T1000 (cell line): Measurements from ENCODE around the gene SLC25A17.
"Not testable (repeated sequence)": the region's sequence is repeated elsewhere in the genome, so short reads cannot be mapped to it uniquely, and the experiment has no call there.

Experiments
- DNase-seq: peaks from one replicate; lab custom pipeline; 2025; ENCODE audit warnings: mixed read lengths; lab: John Stamatoyannopoulos, UW

The SLC25A17 gene

DNA sequence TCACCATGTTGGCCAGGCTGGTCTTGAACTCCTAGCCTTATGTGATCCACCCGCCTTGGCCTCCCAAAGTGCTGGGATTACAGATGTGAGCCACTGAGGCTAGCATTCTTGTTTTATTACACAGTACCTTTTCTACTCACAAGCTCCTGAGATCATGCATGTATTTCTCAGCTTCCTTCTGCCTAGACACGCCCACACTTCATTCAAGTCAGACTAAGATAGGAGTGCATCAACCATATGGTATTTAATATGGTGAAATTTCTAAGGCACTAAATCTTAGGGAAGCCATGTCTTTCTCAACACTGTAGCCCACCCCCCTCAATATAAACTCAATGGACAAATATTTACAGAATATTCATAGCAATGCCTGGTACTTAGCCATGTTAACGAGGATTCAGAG lies 62.1 kb downstream of the SLC25A17 start:
- no peak for DNase-seq

DNA sequence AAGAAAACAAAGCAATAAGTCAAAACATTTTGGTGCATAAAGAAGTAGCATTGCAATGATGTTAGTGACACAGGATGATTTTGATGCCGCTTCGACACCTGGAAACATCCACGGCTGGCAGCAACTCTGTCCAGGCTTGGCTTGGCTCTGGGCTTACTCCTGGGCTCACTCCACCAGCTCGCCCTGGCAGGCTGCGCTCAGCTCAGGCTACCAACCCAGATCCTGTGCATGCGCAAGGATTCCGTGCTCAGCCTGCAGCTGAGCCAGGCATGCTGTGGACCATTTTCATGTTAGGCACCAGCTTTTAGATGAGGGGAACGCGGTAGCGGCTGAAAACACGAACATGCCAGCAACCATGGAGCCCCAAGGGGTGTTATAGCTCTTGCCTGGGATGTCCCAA lies 66.0 kb downstream of the SLC25A17 start:
- no peak for DNase-seq

DNA sequence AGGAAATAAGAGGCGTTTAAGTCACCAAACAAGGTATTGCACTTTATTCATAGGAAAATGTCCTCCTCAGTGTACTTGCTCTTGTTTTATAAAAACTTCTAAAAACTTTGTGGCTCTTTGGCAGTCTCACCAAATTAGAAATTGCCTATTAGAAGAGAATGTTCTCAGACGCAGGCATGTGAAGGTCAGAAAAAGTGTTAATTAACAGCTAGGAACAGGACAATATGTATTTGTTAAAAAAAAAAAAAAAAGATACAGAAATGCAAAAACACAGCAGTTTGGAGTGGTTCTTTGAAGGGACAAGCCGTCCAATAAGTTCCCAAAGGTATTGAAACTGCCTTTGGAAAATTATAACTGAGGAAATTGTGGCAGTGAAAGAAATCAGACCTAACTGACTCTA lies 67.9 kb downstream of the SLC25A17 start:
- no peak for DNase-seq

DNA sequence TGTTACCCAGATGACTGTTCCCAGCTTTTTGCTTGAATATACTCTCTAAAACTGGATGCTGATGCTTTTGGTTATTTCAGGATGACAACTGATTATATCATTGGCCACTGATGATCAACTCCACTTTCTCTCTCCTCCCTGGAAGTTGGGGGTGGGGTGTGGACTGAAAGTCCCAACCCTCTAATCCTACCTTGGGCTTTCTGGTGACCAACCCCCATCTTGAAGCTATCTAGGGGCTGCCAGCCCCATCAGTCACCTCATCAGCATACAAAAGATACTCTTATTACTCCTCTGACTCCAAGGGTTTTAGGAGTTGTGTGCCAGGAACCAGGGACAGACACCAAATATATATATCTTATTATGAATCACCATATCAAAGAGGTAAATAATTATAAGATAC lies 69.3 kb downstream of the SLC25A17 start:
- DNase-seq, result no peak

DNA sequence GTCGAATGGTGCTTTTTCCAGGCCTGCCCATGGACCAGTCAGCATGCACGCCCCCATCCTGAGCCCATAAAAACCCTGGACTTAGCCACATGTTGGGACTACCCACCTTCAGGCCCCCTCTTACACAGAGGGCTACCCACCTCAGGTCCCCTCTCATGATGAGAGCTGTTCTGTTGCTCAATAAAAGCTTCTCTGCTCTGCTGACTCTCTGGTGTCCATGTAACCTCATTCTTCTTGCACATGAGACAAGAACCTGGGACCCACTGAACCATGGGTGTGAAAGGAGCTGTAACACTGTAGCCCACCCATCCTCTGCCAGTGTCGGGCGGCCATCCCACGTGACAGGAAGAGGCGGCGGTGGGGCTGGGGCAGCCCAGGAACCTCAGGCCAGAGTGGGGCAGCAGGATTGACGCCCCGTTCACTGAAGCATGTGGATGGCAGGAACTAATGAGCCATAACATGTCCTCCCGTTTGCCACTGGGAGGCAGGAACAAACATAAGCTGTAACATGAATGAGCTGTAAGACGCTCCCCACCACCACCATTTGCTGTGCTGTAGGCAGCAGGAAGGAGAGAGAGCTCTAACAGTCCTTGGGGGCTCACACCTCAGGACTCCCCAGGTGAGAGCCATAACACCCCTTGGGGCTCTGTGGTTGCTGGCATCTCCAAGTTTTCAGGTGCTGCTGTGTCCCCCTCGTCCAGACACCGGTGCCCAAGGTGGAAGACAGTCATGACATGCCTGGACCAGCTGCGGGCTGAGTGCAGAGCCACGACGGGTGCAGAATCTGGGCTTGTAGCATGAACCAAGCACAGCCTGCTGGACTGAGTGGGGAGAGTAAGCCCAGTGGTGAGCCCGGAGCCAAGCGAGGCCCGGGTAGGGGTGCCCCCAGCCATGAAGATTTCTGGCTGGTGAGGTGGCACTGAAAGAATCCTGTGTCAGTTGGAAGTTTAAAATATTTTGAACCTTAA lies 70.5 kb downstream of the SLC25A17 start:
- DNase-seq, result no peak

DNA sequence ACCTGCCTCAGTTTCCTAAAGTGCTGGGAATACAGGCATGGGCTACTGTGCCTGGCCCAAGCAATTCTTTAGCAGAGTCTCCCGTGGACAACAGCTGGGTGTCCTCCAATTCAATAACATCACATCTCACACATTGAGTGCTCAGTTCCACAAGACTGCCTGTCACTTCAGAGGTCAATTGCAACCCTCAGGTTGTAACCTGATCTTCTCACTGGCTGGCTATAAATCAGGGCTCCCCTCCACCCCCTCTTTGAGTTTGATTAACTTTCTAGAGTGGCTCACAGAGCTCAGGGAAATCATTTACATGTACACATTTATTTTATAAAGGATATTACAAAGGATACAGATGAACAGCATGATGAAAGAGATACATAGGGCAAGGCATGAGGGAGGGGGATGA lies 71.8 kb downstream of the SLC25A17 start:
- no peak for DNase-seq

DNA sequence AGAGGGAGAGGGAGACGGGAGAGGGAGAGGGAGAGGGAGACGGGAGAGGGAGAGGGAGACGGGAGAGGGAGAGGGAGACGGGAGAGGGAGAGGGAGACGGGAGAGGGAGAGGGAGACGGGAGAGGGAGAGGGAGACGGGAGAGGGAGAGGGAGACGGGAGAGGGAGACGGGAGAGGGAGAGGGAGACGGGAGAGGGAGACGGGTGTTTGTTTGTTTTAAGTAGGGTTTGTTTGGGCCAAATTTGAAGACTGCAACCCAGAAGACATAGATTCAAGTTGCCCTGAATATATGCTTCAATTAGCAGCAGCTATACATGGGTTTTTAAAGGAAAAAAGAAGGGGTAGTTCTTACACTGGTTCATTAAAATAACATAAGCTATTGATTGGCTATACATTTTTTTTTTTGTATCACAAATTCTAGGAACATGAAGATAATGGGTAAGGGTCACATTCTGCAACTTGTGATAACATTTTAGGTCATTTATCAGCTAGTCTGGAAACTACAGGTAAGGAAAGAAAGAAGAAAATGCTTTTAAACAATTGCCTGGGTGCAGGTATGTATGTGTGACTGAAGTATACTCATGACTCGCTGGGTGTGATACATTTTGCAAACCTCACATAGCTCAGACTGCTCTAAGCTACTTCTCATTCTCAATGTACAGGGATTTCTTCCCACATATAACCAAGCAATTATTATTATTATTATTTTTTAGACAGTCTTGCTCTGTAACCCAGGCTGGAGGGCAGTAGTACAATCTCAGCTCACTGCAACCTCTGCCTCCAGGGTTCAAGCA lies 72.5 kb downstream of the SLC25A17 start:
- DNase-seq, result no peak

DNA sequence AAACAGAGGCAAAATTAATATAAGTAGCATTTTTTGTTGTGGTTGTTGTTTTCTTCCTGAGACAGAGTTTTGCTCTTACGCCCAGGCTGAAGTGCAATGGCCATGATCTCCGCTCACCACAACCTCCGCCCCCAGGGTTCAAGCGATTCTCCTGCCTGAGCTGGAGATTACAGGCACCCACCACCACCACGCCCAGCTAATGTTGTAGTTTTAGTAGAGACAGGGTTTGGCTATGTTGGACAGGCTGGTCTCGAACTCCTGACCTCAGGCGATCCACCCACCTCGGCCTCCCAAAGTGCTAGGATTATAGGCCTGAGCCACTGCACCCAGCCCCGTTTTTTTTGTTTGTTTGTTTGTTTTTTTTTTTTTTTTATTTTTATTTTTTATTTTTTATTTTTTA lies 75.4 kb downstream of the SLC25A17 start:
- no peak for DNase-seq

DNA sequence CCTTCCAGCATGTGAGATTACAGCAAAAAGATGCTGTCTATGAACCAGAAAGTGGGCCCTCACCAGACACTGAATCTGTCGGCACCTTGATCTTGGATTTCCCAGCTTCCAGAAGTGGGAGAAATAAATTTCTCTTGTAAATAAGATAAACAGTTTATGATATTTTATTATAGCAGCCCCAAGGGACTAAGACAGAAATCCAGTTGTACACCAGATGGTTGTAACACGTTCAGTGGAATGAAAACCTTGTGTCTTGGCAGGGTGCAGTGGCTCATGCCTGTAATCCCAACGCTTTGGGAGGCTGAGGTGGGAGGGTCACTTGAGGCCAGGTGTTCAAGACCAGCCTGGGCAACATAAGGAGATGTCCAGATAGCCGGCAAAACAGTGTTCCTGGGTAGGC lies 78.0 kb downstream of the SLC25A17 start:
- DNase-seq, result no peak

DNA sequence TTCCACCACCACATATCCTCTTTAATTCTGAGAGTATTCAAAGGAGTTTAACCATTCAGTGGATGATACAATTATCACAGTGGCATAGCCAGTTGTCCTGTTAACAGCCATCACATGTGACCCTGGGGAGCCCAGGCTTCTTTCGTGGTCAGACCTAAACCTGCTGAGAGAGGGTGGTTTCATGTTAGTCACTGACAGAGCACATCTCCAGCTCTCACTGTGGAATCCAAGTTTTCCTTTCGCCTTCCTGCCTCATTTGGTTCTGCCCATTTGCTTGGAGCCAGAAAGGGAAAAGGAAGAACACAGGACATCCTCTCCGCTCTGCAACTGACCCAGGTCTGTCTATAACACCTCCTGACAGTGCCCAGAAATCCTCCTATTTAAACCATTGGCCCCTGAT lies 79.4 kb downstream of the SLC25A17 start:
- DNase-seq, result no peak

DNA sequence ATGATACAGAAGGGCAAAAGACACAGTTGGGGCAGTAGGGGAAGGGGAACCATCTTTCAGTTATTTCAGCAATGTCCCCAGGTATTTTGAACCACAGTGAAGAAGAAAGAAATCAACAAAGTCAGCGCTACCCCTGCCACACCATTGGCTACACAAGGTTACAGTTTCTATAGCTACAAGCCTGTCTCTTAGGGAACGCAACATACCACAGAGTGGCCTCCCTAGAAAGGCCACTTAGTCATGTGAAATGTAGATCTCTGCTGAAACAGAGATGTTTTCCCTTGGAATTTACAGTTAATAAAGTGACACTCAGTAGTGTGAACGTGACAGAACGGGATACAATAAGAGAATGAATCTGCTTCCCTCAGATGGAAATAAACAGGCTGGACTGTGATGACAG lies 85.2 kb downstream of the SLC25A17 start:
- no peak for DNase-seq

DNA sequence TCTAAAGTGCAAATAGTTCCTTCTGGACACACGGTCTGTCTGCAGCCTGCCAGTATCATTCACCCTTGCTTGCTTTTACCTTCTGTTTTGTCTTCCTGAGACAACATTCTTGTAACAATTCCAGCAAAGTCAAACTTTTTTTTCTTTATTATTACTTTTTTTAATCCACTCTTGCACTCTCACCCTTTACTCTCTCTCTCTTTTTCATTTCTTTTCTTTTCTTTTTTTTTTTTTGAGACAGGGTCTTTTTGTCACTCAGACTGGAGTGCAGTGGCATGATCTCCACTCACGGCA lies 86.2 kb downstream of the SLC25A17 start:
- DNase-seq, result no peak

DNA sequence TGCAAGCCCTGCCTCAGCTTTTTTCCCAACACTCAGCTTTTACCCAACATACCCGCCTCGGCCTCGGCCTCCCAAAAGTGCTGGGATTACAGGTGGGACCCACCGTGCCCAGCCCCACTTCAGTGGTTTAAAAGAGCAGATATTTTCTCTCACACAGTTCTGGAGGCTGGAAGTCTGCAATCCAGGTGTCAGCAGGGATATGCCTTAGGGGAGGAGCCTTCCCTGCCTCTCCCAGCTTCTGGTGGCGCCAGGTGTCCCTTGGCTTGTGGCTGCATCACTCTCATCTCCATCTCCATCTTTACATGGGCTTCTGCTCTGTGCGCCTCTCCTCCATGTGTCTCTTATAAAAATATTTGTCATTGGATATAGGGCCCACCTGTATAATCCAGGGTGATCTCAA lies 89.9 kb downstream of the SLC25A17 start:
- DNase-seq, result no peak

DNA sequence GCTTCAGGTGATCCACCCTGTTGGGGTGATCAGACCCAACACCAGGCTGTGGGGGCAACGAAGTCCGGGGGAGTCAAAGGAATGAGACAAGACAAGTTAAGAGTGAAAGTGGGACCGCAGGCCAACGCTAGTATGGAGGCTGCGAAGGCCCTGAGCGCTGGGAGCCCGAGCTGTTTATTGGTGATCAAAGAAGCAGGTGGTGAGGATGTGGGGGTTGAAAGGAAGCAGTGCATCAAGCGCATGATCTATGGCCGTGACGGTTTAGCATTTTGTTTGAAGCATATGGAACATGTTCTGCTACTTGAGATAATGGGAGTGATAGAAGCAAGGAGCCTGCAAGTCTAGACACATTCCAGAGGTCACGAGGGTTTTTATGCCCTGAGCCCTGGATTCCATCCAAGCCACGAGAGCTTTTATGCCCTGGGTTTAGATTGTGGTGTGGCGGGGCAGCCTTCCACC lies 90.4 kb downstream of the SLC25A17 start:
- DNase-seq, result no peak

DNA sequence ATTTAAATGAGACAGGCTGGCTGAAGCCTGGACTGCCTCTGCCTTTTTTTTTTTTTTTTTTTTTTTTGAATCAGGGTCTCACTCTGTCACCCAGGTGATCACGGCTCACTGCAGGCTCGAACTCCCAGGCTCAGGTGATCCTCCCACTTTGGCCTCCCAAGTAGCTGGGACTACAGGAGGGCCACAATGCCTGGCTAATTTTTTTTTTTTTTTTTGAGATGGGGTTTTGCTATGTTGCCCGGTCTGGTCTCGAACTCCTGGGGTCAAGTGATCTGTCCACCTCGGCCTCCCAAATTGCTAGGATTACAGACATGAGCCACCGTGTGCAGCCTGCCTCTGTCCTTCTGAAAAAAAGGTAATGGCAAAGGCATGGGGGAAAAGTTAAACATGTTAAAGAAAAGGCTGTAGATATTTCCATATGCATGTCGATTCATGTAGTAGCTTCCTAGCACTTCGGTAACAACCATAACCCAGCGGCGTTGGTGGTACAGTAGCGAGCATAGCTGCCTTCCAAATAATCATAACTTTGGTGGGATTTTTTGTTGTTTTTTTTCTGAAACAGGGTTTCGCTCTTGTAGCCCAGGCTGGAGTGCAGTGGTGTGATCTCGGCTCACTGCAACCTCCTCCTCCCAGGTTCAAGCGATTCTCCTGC lies 91.1 kb downstream of the SLC25A17 start:
- DNase-seq, result no peak

DNA sequence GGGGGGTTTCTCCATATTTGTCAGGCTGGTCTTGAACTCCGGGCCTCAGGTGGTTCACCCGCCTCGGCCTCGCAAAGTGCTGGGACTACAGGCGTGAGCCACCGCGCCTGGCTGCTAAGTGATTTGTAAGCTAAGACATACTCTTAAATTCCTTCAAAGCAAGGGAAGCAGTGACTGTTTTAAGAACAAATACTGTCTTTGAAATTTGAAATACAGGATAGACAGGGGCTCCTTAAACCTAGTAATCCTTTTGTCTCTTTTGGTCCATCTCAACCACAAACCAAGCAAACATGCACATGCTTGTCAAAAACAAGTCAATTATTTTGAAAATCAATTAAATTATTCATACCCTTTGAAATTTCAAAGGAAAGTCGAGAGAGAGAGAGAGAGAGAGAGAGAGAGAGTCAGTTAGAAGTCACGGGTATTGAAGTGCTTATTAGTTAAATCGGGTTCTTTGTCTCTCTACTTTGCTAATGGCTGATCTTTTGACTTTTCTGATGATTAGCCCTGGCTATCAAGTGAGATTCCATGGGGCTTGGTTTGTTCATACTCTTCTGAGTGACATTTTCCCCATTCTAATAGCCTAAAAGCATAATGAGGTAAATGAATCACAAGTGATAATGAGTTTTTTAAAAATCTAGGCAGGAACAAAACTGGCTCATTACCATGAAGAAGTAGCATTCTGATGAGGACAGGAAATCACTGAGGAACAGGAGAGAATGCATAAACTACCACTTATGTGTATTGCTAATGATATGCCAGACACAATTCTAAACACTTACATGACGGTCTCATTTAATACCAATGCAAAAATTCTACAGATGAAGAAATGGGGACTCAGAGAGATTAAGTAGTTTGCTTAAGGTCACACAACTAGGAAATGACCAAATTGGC lies 91.8 kb downstream of the SLC25A17 start:
- DNase-seq, result no peak

DNA sequence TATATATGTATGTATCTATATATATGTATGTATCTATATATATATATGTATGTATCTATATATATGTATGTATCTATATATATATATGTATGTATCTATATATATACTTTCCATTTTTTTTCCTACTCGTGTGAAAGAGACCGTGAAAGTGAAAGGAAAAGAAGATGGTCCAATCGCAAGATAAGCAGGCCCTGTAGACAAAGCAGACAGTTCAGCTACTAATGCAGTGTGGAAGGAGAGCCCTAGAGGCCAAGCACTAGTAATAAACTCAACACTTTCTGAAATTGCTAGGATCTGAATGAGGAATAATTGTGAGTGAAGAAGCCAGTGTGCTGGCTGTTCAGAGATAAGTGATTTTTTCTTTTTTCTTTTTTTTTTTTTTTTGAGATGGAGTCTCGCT lies 92.6 kb downstream of the SLC25A17 start:
- no peak for DNase-seq

DNA sequence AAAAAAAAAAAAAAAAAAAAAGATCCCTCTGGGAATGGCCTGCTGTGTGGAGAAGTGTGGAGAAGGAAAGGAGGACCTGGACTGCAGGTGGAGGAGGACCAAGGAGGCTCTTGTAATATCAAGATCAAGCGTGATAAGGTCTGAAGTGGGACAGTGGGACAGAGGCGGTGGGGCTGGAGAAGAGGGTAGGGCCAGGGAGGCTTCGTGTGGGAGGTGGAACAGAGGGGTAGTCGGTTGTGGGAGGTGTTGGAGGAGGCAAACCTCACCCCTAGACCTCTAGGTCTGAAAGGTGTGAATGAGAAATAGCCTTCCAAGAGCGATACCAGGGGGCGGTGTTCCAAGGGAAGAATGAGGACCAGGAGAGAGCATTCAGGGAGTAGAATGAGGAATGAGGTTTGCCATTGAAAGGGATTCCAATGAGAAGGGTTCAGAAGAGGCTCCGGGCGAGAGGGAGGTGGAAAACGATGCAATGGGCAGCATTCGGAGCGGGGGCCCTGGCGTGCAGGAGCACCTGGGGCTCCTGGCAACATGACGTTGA lies 95.7 kb downstream of the SLC25A17 start:
- DNase-seq, result no peak

DNA sequence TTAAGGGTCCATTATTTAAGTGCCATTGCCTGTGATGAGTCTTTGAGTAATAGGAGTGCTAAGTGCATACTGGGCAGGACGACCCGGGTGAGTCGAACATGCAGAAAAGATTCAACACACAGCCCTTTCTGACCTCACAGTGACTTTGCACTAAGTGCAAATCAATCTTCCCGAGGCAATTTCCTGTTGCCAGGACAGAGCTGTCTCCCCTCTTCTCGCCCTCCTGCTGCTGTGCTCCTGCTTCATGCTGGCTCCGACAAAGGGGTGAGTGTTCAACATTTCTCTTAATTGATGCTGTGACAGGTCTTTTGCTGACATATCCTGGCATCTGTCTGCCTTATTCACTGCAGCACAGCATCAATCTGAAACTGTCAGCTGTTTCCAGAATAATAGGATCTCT lies 97.9 kb downstream of the SLC25A17 start:
- DNase-seq, result no peak

DNA sequence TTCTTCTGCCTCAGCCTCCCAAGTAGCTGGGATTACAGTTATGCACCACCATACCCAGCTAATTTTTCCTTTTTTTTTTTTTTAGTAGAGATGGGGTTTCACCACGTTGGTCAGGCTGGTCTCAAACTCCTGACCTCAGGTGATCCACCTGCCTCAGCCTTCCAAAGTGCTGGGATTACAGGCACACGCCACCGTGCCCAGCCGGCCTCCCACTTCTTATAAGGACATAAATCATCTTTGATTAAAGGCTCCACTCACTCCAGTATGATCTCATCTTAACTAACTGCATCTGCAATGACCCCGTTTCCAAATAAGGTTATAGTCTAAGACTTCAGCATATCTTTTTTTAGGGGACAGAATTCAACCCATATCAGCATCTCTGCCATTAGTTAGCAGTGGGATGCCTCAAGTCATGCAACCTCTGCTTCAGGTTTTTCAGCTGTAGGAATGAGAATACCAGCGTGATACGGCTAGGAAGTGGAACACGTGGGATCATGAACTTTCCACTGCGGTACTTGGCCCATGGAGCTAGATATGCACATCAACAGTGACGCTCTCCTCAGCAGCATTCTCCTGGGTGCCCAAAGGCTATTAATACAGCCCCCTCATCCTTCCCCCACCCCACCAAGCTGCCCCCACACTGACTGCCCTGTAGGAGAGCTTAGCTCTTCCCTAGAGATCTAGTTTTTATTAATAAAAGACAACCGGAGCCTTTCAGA lies 98.4 kb downstream of the SLC25A17 start:
- no peak for DNase-seq

DNA sequence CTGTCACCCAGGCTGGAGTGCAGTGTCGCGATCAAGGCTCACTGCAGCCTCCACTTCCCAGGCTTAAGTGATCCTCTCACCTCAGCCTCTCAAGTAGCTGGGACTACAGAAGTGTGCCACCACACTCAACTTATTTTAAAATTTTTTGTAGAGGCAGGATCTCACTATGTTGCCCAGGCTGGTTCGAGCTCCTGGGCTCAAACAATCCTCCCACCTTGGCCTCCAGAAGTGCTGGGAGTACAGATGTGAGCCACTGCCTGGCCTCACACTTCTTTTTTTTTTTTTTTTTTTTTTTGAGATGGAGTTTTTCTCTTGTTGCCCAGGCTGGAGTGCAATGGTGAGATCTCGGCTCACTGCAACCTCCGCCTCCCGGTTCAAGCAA lies 99.0 kb downstream of the SLC25A17 start:
- not testable (repeated sequence) for DNase-seq
